Cardiac muscle cell (in vitro differentiated cells and primary cell): Measurements from ENCODE around the gene ENTPD5. TPM values are rescaled to one million over a fixed set of nuclear protein-coding genes. Genes with fewer than 3 reads are reported as not detected.
A peak's percentile ranks its signal among the peaks of the same experiment; 100 is the strongest.

ENCODE experiments used
- DNase-seq, 2 donors: peaks; one replicate each; pipeline versions ENCODE4 v3.0.0 to v3.0.0-alpha.2; 2010 to 2017; ENCODE audit warnings: low read depth in 1 of 2, low spot score in 1 of 2
- H3K27ac ChIP-seq: fragments of 200-600 bp; sonication (generic); 2 replicates; pipeline ENCODE4 v1.5.1; 2016
- H3K27me3 ChIP-seq: fragments of 200-600 bp; sonication (generic); 2 replicates; pipeline ENCODE4 v1.6.0; 2016; ENCODE audit warnings: control low read depth
- H3K36me3 ChIP-seq: fragments of 200-600 bp; sonication (generic); 2 replicates; pipeline ENCODE4 v1.5.1; 2016; ENCODE audit warnings: control low read depth
- H3K4me1 ChIP-seq: fragments of 200-600 bp; sonication (generic); 2 replicates; pipeline ENCODE4 v1.8.1; 2017; ENCODE audit warnings: low read depth, mild to moderate bottlenecking, mixed run types
- H3K4me3 ChIP-seq: fragments of 200-600 bp; sonication (generic); 2 replicates; pipeline ENCODE4 v1.5.1; 2016; ENCODE audit warnings: mild to moderate bottlenecking
- H3K9me3 ChIP-seq: fragments of 200-600 bp; sonication (generic); 2 replicates; pipeline ENCODE4 v1.5.1; 2017; ENCODE audit warnings: low read depth, mild to moderate bottlenecking, control low read depth
- polyA plus RNA-seq: library from polyadenylated mRNA; unstranded; fragments of >200 nt; fragmentation: Nextera tagmentation; extraction: Ambion mirVana; gene quantifications from 2 replicates; pipeline ENCODE4 v1.2.1, GENCODE V29; 2016
- total RNA-seq: library from RNA; depleted of rRNA; stranded (reverse); fragments of >200 nt; gene quantifications from 2 replicates; pipeline ENCODE4 v1.2.3, GENCODE V29; 2016
- TF ChIP-seq, protein P1 (sequence below): IDR thresholded peaks from 2 replicates; pipeline ENCODE4 v1.5.1; 2012; ENCODE audit warnings: low read depth, mild to moderate bottlenecking, low read length

The ENTPD5 gene
- total and polyA plus RNA-seq, 2 experiments from 2014 or later: 6.2 to 8.6 TPM

DNA sequence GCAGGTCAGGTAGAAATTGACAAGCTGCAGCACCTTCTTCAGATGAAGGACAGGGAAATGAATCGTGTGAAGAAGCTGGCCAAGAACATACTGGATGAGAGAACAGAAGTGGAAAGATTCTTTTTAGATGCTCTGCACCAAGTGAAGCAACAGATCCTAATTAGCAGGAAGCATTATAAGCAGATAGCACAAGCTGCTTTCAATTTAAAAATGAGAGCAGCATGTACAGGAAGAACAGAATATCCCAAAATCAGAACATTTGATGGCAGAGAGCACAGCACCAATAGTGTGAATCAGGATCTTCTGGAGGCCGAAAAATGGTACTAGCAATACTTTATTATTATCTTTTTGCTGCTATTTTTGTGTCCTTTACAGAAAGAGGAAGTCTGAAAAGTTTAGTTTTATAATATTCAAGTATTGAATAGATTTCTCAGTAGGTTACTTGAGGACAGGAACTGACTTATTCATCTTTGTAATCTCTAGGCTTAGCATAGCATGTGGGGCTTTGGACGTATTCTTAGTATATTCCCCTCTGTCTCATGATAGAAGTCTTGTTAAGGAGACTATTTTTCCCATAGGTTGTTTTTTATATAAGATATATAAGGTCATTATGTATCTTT is 30.9 kb upstream of the ENTPD5 start:
- no peak for DNase-seq
- TF ChIP-seq, protein P1, sequence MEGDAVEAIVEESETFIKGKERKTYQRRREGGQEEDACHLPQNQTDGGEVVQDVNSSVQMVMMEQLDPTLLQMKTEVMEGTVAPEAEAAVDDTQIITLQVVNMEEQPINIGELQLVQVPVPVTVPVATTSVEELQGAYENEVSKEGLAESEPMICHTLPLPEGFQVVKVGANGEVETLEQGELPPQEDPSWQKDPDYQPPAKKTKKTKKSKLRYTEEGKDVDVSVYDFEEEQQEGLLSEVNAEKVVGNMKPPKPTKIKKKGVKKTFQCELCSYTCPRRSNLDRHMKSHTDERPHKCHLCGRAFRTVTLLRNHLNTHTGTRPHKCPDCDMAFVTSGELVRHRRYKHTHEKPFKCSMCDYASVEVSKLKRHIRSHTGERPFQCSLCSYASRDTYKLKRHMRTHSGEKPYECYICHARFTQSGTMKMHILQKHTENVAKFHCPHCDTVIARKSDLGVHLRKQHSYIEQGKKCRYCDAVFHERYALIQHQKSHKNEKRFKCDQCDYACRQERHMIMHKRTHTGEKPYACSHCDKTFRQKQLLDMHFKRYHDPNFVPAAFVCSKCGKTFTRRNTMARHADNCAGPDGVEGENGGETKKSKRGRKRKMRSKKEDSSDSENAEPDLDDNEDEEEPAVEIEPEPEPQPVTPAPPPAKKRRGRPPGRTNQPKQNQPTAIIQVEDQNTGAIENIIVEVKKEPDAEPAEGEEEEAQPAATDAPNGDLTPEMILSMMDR: no peak
- H3K9me3 ChIP-seq: no peaks in the 10 kb centered on the region
- H3K27ac ChIP-seq: no peak overlapping the region
- H3K4me3 ChIP-seq: no peak overlapping the region
- no peaks in the 10 kb centered on the region for H3K4me1 ChIP-seq
- H3K36me3 ChIP-seq: no peaks in the 10 kb centered on the region
- no peaks in the 10 kb centered on the region for H3K27me3 ChIP-seq

DNA sequence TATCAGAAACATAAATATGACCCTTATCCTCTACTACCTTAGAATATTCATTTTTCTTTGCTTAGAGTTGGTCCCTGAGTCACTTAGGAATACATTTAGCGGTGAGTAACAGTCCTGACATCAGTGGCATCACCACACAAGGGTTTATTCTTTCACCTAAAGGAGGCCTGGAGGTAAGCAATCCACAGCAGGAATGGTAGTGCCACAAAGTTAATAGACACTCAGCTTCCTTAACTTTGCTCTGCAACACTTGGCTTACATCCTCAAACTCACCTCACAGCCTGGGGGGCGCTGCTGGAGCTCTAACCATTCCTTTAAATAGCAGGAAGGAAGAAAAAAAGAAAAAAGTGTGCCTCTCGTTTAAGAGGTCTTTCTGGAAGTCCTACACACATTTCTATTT is 29.2 kb upstream of the ENTPD5 start:
- H3K27ac ChIP-seq: no peak overlapping the region
- TF ChIP-seq, protein P1: no peak
- no peaks in the 10 kb centered on the region for H3K36me3 ChIP-seq
- DNase-seq: peak in 1 of 2 donors; percentile 7
- no peak overlapping the region for H3K4me3 ChIP-seq
- no peaks in the 10 kb centered on the region for H3K9me3 ChIP-seq
- H3K4me1 ChIP-seq: no peaks in the 10 kb centered on the region
- H3K27me3 ChIP-seq: no peaks in the 10 kb centered on the region

DNA sequence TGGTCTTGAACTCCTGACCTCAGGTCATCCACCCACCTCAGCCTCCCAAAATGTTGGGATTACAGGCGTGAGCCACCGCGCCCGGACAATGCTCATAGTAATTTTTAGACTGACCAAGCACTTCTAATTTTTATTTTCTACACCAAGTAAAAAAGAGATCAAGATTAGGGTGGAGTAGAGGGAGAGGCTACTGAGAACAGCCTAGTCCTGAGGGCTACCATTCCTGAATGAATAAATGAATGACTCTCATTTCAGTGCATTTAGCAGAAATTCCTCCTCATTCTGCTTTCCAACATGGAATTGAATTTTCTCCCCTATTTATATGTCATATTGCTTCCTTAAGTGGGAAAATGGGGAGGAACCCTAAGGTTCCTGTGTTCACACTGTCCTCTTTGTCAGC is 26.4 kb upstream of the ENTPD5 start:
- TF ChIP-seq, protein P1: no peak
- no peaks in the 10 kb centered on the region for H3K4me1 ChIP-seq
- no peaks in the 10 kb centered on the region for H3K9me3 ChIP-seq
- H3K27ac ChIP-seq: no peak overlapping the region
- H3K4me3 ChIP-seq: no peak overlapping the region
- DNase-seq: no peak
- no peaks in the 10 kb centered on the region for H3K27me3 ChIP-seq
- H3K36me3 ChIP-seq: no peaks in the 10 kb centered on the region

DNA sequence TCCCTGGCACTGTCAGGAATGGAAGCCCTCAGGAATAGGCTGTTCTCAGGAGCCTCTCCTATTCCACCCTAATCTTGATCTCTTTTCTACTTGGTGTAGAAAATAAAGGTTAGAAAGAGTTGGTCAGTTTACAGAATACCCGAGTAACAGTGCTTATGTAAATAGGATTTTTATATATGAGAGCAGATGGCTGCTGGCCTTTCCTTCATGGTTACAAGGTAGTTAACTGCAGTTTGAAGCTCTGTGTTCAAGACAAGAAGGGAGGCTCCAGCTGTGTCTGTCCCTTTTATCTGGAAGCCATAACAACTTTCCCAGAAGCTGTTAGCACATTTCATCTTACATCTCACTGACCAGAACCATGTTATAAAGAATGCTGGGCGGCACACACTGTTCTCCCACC is 23.2 kb upstream of the ENTPD5 start:
- Histone ChIP-seq H3K4me1 (no peaks in the 10 kb centered on the region), H3K4me3 (no peak overlapping the region), H3K27me3 (no peaks in the 10 kb centered on the region), H3K36me3 (no peaks in the 10 kb centered on the region), H3K9me3 (no peaks in the 10 kb centered on the region), H3K27ac (no peak overlapping the region)
- DNase-seq: no peak
- TF ChIP-seq, protein P1: no peak

DNA sequence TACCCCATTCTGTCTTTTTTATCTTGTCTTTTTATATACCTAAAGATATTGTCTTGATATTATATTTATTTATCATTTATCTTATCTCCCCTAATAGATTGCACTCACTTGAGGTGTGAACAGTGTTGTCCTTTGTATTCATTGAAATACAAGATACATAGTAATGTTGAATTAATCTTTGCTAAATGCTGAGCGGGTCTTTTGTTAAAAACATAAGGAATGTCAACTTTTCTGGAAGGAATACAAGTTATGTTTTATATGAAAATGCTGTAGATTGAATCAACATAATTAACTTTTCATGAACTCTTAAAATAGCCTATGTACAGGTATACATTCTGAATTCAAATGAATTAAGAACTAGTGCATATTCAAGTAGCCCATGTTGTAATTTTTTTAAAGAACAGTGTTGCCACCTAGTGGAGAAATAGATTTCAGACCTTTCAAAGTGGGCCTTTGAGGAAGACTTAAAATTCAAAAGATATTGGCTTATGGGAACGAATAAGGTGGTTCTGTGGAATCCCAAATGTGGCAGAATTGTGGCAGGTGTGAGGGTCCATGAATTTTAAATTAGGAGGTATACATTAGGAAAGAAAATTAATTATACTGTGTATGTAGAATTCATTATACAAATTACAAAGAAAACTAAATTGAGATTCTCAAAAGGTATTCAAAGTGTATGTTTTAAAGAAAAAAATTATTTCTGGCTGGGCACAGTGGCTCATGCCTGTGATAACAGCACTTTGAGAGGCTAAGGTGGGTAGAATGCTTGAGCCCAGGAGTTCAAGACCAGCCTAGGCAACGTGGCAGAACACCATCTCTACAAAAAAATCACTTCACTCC is 19.2 kb upstream of the ENTPD5 start:
- TF ChIP-seq, protein P1: peak; percentile 52
- Histone ChIP-seq H3K27ac (no peak overlapping the region), H3K36me3 (peaks cover 4% of the 10 kb centered on the region), H3K4me3 (no peak overlapping the region), H3K4me1 (no peaks in the 10 kb centered on the region), H3K27me3 (no peaks in the 10 kb centered on the region), H3K9me3 (no peaks in the 10 kb centered on the region)
- DNase-seq: peak; percentile 53 to 69
